Activated T-cell treated with anti-CD3 and anti-CD28 coated beads, Interleukin-2, amount 50 U/mL, for 24 hours (primary cell): ENCODE results near the gene CLRN3.

Experiments used
- DNase-seq: peaks from one replicate; pipeline ENCODE4 v3.0.0-alpha.2; 2020
- H3K27ac Mint-ChIP-seq: 2 replicates; pipeline ENCODE4 v1.8.0; 2020; ENCODE audit warnings: mild to moderate bottlenecking, mixed read lengths
- H3K27me3 Mint-ChIP-seq: 2 replicates; pipeline ENCODE4 v1.8.0; 2020; ENCODE audit warnings: mixed read lengths
- H3K36me3 Mint-ChIP-seq: 2 replicates; pipeline ENCODE4 v1.8.0; 2020; ENCODE audit warnings: low read depth, mixed read lengths
- H3K4me1 Mint-ChIP-seq: 2 replicates; pipeline ENCODE4 v1.8.0; 2020; ENCODE audit warnings: low read depth, mixed read lengths
- H3K4me3 Mint-ChIP-seq: 2 replicates; pipeline ENCODE4 v1.8.0; 2020; ENCODE audit warnings: mild to moderate bottlenecking, moderate library complexity, mixed read lengths
- H3K9me3 Mint-ChIP-seq: 2 replicates; pipeline ENCODE4 v1.8.0; 2020; ENCODE audit warnings: mixed read lengths

Gene CLRN3, protein sequence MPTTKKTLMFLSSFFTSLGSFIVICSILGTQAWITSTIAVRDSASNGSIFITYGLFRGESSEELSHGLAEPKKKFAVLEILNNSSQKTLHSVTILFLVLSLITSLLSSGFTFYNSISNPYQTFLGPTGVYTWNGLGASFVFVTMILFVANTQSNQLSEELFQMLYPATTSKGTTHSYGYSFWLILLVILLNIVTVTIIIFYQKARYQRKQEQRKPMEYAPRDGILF

GRCh38 chr10:127892743-127893142 lies at the start of gene CLRN3:
Gene CLRN3 (minus strand): TSS chr10:127892941. CDS start chr10:127892784, 157 bp downstream.
- no peak for DNase-seq
- no peak within 1 kb of the TSS for H3K4me3 Mint-ChIP-seq
- H3K36me3 Mint-ChIP-seq = no peaks in the 10 kb centered on the region
- H3K9me3 Mint-ChIP-seq = peaks cover 2% of the 10 kb centered on the region
- H3K27me3 Mint-ChIP-seq = peaks cover 10% of the 10 kb centered on the region
- H3K27ac Mint-ChIP-seq = no peak within 1 kb of the TSS
- H3K4me1 Mint-ChIP-seq = no peaks in the 10 kb centered on the region

GRCh38 chr10:127940866-127941640 lies 48.3 kb upstream of the CLRN3 start:
- H3K27me3 Mint-ChIP-seq = peaks cover 13% of the 10 kb centered on the region
- no peak overlapping the region for H3K27ac Mint-ChIP-seq
- no peaks in the 10 kb centered on the region for H3K9me3 Mint-ChIP-seq
- no peaks in the 10 kb centered on the region for H3K36me3 Mint-ChIP-seq
- H3K4me1 Mint-ChIP-seq = peaks cover 19% of the 10 kb centered on the region
- DNase-seq = no peak
- no peak overlapping the region for H3K4me3 Mint-ChIP-seq

GRCh38 chr10:127939786-127940330 lies 47.1 kb upstream of the CLRN3 start:
- Mint-ChIP-seq H3K27ac (no peak overlapping the region), H3K4me3 (no peak overlapping the region), H3K4me1 (peaks cover 8% of the 10 kb centered on the region), H3K36me3 (no peaks in the 10 kb centered on the region), H3K9me3 (no peaks in the 10 kb centered on the region), H3K27me3 (peaks cover 17% of the 10 kb centered on the region)
- no peak for DNase-seq

DNA sequence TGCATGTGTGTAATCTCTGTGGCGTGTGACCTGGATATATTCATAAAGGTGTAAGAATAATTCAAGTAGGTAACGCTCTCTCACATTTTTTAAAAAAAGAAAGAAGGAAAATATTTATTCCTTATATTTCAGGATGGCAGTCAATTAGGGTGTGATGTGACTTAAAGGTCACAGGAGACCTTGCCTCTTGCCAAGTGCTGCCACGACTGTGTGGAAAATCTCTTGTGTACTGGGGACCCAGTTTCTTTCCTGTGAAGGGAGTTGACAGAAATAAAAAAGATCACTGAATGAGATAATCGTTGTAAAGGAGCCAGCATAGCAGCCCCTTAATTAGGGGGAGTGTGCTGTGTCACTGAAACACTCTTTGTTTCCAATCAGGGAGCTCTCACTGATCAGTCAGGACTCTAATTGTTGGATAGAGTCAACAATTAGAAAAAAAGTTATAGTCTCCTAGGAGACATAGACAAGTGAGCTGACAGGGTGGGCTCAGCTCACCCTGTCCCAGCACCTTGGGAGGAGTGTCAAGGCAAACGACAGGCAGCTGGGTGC lies 45.2 kb upstream of the CLRN3 start:
- Mint-ChIP-seq H3K27ac (no peak overlapping the region), H3K4me1 (peaks cover 6% of the 10 kb centered on the region), H3K9me3 (no peaks in the 10 kb centered on the region), H3K36me3 (no peaks in the 10 kb centered on the region), H3K27me3 (peaks cover 17% of the 10 kb centered on the region), H3K4me3 (no peak overlapping the region)
- DNase-seq = no peak

- Mint-ChIP-seq H3K27me3 (peaks cover 17% of the 10 kb centered on the region), H3K27ac (no peak overlapping the region), H3K4me3 (no peak overlapping the region)
Measured at GRCh38 chr10:127937069-127937468, 44.3 kb upstream of the CLRN3 start.

DNA sequence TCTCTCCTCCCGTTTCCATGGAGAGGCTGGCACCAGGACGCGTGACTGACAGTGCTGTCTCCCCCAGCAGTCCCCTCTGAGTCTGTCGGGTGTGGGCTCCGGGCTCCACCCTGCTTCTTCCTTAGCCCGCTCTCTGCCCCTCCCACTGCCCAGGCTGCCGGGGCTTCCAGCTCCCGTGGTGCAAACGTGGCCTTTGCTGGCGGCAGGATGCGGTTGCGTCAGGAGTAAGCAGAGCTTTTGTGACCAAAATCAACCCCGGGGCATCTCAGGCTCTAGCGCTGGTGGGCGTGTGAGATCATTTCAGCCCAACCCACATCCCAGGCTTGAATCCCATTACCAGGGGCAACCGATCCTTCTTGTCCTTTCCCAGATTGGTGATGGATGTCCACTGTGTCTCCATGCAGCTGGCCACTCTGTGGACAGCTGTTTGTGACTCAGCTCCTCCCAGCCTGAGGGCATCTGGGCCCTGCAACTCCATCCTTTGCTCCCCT lies 42.4 kb upstream of the CLRN3 start:
- no peaks in the 10 kb centered on the region for H3K36me3 Mint-ChIP-seq
- no peaks in the 10 kb centered on the region for H3K9me3 Mint-ChIP-seq
- H3K27me3 Mint-ChIP-seq = peaks cover 17% of the 10 kb centered on the region
- DNase-seq = no peak
- H3K4me3 Mint-ChIP-seq = no peak overlapping the region
- no peaks in the 10 kb centered on the region for H3K4me1 Mint-ChIP-seq
- no peak overlapping the region for H3K27ac Mint-ChIP-seq

More at GRCh38 chr10:127937069-127937468, 44.3 kb upstream of the CLRN3 start:
- Mint-ChIP-seq H3K9me3 (no peaks in the 10 kb centered on the region), H3K4me1 (no peaks in the 10 kb centered on the region), H3K36me3 (no peaks in the 10 kb centered on the region)
- DNase-seq = no peak

DNA sequence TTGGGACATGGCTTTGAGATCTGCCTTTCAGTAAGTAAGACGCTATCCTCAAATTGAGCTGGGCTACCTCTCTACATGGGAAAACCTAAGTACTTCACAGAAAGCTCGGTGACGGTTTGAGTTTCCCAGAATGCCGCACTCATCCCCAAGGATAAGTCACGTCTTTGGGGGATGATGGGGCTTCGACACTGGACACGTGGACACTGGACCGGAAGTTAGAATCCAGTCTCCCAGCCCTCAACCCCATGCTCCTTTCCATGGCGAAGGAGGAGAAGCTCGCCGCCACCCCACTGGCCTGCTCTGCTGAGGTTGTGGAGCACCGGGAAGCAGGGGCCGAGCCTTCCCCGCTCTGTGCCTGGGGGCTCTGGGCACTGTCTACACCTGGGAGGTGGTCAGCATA lies 41.6 kb upstream of the CLRN3 start:
- Mint-ChIP-seq H3K27ac (no peak overlapping the region), H3K27me3 (peaks cover 15% of the 10 kb centered on the region), H3K4me1 (no peaks in the 10 kb centered on the region), H3K4me3 (no peak overlapping the region), H3K9me3 (no peaks in the 10 kb centered on the region), H3K36me3 (no peaks in the 10 kb centered on the region)
- DNase-seq = no peak

DNA sequence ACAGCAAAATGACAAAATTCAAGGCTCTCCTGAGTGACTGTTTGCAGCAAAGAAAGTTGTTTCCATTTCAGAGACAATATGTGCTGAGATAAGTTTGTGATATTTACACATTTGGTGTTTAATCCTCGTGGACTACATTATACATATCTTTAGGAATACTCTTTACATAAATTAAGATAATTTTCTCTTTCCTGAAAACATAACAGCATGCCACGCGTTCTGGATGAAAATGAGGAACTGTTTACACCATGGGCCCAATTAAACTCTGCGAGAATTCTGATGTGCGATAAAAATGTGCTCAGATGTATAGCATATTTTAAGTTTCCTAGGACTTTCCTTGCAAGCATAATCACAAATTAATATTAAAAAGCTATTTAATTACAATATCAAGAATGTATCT lies 40.5 kb upstream of the CLRN3 start:
- Mint-ChIP-seq H3K27ac (no peak overlapping the region), H3K4me3 (no peak overlapping the region), H3K9me3 (no peaks in the 10 kb centered on the region), H3K27me3 (peaks cover 11% of the 10 kb centered on the region), H3K36me3 (no peaks in the 10 kb centered on the region), H3K4me1 (no peaks in the 10 kb centered on the region)
- no peak for DNase-seq

- Mint-ChIP-seq H3K27me3 (peaks cover 7% of the 10 kb centered on the region), H3K4me1 (no peaks in the 10 kb centered on the region), H3K9me3 (no peaks in the 10 kb centered on the region), H3K36me3 (no peaks in the 10 kb centered on the region), H3K27ac (no peak overlapping the region), H3K4me3 (no peak overlapping the region)
- no peak for DNase-seq
Measured at GRCh38 chr10:127932521-127933270, 40.0 kb upstream of the CLRN3 start.

DNA sequence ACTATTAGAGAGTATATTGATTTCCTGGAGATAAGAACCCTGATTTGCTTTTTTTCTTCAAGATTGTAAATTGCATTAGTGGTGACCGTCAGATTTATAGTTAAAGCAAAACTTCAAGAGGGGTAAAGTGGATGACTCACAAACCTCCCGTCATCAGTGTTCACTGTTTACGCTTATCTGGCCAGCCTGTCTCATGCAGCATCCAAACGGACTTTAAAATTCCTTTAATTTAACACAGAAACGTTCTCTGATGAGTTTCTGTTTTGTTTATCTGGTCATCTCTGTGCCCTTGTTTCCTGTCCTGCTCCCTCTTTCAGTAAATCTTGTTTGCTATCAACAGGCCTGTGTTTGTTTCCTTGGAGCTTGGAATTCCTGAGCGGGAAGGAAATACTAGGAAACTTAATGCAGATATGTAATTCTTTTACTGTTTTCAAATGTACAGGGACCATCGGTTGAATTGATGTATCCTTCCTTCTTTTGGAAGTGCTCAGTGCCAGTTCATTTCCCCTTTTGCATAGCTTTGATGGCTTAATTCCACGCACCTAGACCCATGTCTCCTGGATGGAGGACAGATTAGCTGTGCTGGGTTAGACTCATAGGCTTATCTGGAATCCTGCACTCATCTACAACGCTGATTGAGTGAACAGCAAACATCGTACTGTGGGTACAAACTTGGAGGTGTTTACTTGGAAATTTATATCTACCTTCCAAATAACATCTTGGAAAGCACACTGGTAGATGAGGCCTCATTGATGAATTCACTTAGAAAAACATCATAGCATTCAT lies 35.5 kb upstream of the CLRN3 start:
- Mint-ChIP-seq H3K36me3 (no peaks in the 10 kb centered on the region), H3K4me3 (no peak overlapping the region), H3K4me1 (no peaks in the 10 kb centered on the region), H3K9me3 (no peaks in the 10 kb centered on the region), H3K27me3 (no peaks in the 10 kb centered on the region), H3K27ac (no peak overlapping the region)
- no peak for DNase-seq

DNA sequence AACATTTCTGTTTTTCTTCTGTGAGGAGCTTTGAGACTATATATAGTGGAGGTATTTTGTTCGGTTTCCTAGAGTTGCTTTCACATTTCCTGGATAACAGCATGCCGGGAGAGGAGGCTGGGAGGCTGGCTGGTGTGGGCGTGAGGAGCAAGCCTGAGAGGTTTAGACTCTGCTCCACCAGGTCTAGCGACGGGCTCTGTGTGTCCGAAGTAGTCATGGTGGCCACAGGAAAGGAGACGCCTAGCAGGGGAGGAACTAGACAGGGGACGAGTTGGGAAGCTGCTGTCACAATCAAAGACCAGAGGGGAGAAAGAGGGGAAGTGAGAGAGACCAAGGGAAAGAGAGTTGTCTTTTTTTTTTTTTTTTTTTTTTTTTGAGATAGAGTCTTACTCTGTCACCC lies 33.7 kb upstream of the CLRN3 start:
- H3K27me3 Mint-ChIP-seq = no peaks in the 10 kb centered on the region
- no peaks in the 10 kb centered on the region for H3K36me3 Mint-ChIP-seq
- no peaks in the 10 kb centered on the region for H3K4me1 Mint-ChIP-seq
- peak overlapping the region; percentile 53 for H3K27ac Mint-ChIP-seq
- DNase-seq = no peak
- no peaks in the 10 kb centered on the region for H3K9me3 Mint-ChIP-seq
- no peak overlapping the region for H3K4me3 Mint-ChIP-seq

DNA sequence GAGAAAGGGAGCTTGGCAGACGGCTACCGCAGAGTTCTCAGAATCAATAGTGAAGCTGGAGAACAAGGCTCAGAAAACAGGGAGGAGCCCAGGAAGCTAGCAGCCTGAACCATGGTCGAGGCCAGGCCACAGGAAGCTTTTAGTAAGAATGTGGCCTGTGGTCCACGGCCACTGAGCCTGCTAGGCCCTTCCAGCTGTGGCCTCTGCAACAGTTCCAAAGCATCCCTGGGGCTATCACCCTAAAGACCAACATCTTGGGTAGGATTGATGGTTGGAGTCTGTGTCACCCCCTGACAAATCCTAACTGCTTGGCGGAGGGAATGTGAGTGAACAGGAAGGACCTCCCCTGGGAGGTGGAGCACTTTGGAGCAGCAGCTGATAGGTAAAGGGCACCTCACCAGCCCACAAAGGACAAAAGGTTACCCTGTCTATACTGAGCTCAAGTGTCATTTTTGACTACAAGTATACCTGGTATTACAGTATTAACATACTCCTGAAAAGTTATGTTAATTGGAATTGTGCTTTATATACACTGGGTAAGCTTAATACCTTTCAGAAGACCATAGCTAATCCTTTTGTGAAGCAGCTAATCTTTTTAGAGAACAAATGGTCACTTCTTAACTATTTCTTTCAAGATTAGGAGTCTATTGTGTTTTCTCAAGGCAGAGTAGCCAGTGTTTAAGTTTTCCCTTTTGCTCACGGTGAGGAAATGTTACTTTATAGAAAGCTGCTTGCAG lies 32.9 kb upstream of the CLRN3 start:
- no peak for DNase-seq
- Mint-ChIP-seq H3K4me1 (no peaks in the 10 kb centered on the region), H3K9me3 (no peaks in the 10 kb centered on the region), H3K4me3 (no peak overlapping the region), H3K27ac (no peak overlapping the region), H3K36me3 (no peaks in the 10 kb centered on the region), H3K27me3 (no peaks in the 10 kb centered on the region)

- H3K9me3 Mint-ChIP-seq = no peaks in the 10 kb centered on the region
- no peaks in the 10 kb centered on the region for H3K36me3 Mint-ChIP-seq
- no peak overlapping the region for H3K27ac Mint-ChIP-seq
- H3K27me3 Mint-ChIP-seq = no peaks in the 10 kb centered on the region
- H3K4me3 Mint-ChIP-seq = no peak overlapping the region
- no peak for DNase-seq
- H3K4me1 Mint-ChIP-seq = peaks cover 9% of the 10 kb centered on the region
Measured at GRCh38 chr10:127923646-127924045, 30.9 kb upstream of the CLRN3 start.
